Kidney (tissue), 14 donors: ENCODE results near the gene MINDY4B. TPM values are rescaled to one million over a fixed set of nuclear protein-coding genes. Genes with fewer than 3 reads are reported as not detected.

Experiments used
- DNase-seq, 5 donors: peaks; one replicate each; pipeline ENCODE4 v3.0.0-alpha.2; 2013 to 2020
- FAIRE-seq: peaks from 2 replicates; lab custom pipeline; 2012; peaks lifted over from hg19 to GRCh38; lab: Jason Lieb, UNC
- H3K27ac ChIP-seq, 2 donors: one replicate each; pipeline ENCODE4 v1.7.0; 2013; ENCODE audit warnings: low read depth in 2 of 2, low read length in 2 of 2, inconsistent platforms in 1 of 2
- H3K27me3 ChIP-seq: one replicate; pipeline ENCODE4 v1.7.1; 2013; ENCODE audit warnings: low read length, inconsistent platforms; ENCODE audit not compliant: control insufficient read depth, insufficient read depth
- H3K36me3 ChIP-seq, 3 donors: one replicate each; pipeline versions ENCODE4 v1.7.0 to v1.7.1; 2013; ENCODE audit warnings: low read length in 3 of 3, control low read depth in 1 of 3, inconsistent platforms in 1 of 3; ENCODE audit not compliant: insufficient read depth in 3 of 3, control insufficient read depth in 2 of 3
- H3K4me1 ChIP-seq, 3 donors: one replicate each; pipeline versions ENCODE4 v1.7.0 to v1.7.1; 2013; ENCODE audit warnings: low read length in 3 of 3, inconsistent platforms in 1 of 3, low read depth in 1 of 3; ENCODE audit not compliant: control insufficient read depth in 2 of 3, insufficient read depth in 2 of 3
- H3K4me3 ChIP-seq, 3 donors: one replicate each; pipeline versions ENCODE4 v1.7.0 to v1.8.1; 2013; ENCODE audit warnings: low read length in 3 of 3, control low read depth in 1 of 3, inconsistent platforms in 1 of 3
- H3K9ac ChIP-seq, 3 donors: one replicate each; pipeline versions ENCODE4 v1.7.0 to v1.7.1; 2013; ENCODE audit warnings: low read length in 3 of 3, control low read depth in 1 of 3, inconsistent platforms in 1 of 3
- H3K9me3 ChIP-seq, 3 donors: one replicate each; pipeline versions ENCODE4 v1.7.0 to v1.7.1; 2013; ENCODE audit warnings: low read length in 3 of 3, control low read depth in 1 of 3, inconsistent platforms in 1 of 3; ENCODE audit not compliant: control insufficient read depth in 2 of 3, insufficient read depth in 1 of 3
- intact Hi-C: fragments of 100-400 bp; cut with DNase I; formaldehyde crosslinking; loops from one replicate; pipeline ENCODE4 v1.11.1; 2022
- polyA plus RNA-seq: library from polyadenylated mRNA; stranded (reverse); fragments of 350-450 nt; fragmentation: Illumina TruSeq; extraction: RNeasy Lipid Tissue Mini Kit (QIAGEN cat#74804); gene quantifications from one replicate; pipeline ENCODE4 v1.2.3, GENCODE V29; 2014; ENCODE audit warnings: low read depth, low replicate concordance; ENCODE audit not compliant: insufficient read depth
- total RNA-seq: library from RNA; stranded (reverse); fragmentation: NEBNext Ultra II Directional; extraction: Animal tissue kit (Norgen Biotek cat#: 25700); gene quantifications from one replicate; pipeline ENCODE4 v1.2.1, GENCODE V29; 2021
- TF ChIP-seq, protein P1 (sequence below): IDR thresholded peaks from 3 replicates; pipeline ENCODE4 v1.5.1; 2012; ENCODE audit warnings: mild to moderate bottlenecking, moderate library complexity, borderline replicate concordance; ENCODE audit not compliant: insufficient read depth; ENCODE audit errors: extremely low read depth
- donor health status: control.
- donor health status: control.
- donor health status: control.
- donor health status: control.
- donor health status: control.
- donor health status: DM: yes; HTN: yes; CAD: no.
- donor health status: Normal renal cell carcinoma (clear cell type).

The MINDY4B gene
- total and polyA plus RNA-seq, 2 donors from 2014 or later, result not detected

DNA sequence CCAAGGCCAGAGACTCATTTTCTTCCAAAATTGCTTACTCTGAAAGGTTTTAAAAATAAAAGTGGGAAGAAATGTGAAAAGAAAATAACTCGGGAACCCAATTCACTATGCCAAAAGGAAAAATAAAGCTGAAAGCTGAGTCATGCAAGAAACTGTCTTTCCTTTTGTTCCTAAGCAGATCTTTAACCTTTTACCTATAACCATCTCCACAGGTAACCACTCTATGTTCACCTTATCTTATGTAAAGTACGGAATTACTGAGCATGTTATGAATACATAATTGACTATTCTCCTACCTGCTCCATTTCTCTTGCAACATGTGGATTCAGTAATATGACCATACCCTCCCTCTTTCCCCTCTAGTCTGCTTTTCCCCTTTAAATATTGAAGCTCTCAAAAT lies 62.0 kb downstream of the MINDY4B start:
- TF ChIP-seq, protein P1, sequence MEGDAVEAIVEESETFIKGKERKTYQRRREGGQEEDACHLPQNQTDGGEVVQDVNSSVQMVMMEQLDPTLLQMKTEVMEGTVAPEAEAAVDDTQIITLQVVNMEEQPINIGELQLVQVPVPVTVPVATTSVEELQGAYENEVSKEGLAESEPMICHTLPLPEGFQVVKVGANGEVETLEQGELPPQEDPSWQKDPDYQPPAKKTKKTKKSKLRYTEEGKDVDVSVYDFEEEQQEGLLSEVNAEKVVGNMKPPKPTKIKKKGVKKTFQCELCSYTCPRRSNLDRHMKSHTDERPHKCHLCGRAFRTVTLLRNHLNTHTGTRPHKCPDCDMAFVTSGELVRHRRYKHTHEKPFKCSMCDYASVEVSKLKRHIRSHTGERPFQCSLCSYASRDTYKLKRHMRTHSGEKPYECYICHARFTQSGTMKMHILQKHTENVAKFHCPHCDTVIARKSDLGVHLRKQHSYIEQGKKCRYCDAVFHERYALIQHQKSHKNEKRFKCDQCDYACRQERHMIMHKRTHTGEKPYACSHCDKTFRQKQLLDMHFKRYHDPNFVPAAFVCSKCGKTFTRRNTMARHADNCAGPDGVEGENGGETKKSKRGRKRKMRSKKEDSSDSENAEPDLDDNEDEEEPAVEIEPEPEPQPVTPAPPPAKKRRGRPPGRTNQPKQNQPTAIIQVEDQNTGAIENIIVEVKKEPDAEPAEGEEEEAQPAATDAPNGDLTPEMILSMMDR, result no peak
- Histone ChIP-seq H3K27ac (no peak overlapping the region), H3K4me1 (no peaks in the 10 kb centered on the region), H3K36me3 (no peaks in the 10 kb centered on the region), H3K27me3 (no peaks in the 10 kb centered on the region), H3K4me3 (no peak overlapping the region), H3K9me3 (no peaks in the 10 kb centered on the region), H3K9ac (no peak overlapping the region)
- FAIRE-seq (no peak), DNase-seq (no peak)
- intact Hi-C loops, result no loop called here

DNA sequence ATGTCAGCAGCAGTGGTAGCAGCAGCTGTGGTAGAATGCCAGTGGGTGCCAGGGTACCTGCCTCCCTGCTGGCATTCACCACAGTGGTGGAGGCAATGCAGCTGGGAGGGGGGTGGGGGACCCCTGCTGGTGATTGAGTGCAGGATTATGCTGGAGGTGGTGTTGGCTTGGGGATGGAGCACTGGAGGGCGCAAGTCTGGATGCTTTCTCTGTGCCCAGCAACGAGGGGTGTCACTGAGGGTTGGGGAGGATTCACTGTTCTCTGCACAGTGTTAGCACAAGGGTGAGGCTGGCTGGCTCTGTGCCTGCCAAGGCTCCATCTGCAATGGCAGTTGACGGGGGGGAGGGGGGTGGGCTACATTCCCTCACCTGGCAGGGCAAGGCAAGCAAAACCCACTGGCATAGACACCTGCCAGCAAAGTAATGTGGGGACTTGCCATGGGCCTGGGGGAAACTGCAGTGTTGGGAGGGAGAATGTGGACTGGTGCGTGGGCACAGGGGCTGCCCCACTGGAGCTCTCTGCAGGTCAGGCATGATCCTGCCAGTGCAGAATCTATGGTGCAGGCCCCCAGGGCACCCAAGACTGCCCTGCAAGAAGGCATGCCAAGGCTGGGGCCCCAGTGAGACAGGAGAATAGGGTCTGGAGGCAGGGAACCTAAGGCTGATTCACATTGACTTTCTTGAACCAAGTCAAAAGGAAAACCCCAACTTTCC lies 64.3 kb downstream of the MINDY4B start:
- intact Hi-C loops, result no loop called here
- FAIRE-seq, result no peak
- TF ChIP-seq, protein P1, result no peak

DNA sequence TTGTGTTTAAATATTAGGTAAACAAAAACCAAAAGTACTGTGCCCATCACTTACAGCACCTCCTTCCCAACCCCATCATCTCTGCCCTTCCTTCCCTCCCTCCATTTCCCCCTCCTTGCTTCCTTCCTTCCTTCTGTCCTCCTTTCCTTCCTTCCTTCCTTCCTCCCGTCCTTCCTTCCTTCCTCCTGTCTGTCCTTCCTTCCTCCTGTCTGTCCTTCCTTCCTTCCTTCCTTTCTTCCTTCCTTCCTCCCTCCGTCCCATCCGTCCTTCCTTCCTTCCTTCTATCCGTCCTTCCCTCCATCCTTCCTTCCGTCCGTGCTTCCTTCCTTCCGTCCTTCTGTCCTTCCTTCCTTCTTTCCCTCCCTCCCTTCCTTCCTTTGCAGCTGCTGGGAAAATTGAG lies 74.5 kb downstream of the MINDY4B start:
- H3K9ac ChIP-seq, result no peak overlapping the region
- H3K4me1 ChIP-seq, result no peaks in the 10 kb centered on the region
- no peaks in the 10 kb centered on the region for H3K27me3 ChIP-seq
- FAIRE-seq (no peak), DNase-seq (no peak)
- no peak overlapping the region for H3K4me3 ChIP-seq
- TF ChIP-seq, protein P1, result no peak
- H3K36me3 ChIP-seq, result no peaks in the 10 kb centered on the region
- no peaks in the 10 kb centered on the region for H3K9me3 ChIP-seq
- intact Hi-C loops, result no loop called here
- no peak overlapping the region for H3K27ac ChIP-seq

More for the DNA sequence above, 64.3 kb downstream of the MINDY4B start:
- Histone ChIP-seq H3K36me3 (no peaks in the 10 kb centered on the region), H3K27me3 (no peaks in the 10 kb centered on the region), H3K4me3 (no peak overlapping the region), H3K9me3 (no peaks in the 10 kb centered on the region), H3K4me1 (no peaks in the 10 kb centered on the region), H3K27ac (no peak overlapping the region), H3K9ac (no peak overlapping the region)
- no peak for DNase-seq
